Body of pancreas (tissue), 4 donors: Measurements from ENCODE around the gene FNDC3B. TPM values are rescaled to one million over a fixed set of nuclear protein-coding genes. Genes with fewer than 3 reads are reported as not detected.

ENCODE experiments used
- ATAC-seq: fragments of 150-250 bp; one replicate; pipeline ENCODE4 v1.9.1; 2016
- DNase-seq, 4 donors: peaks; one replicate each; pipeline ENCODE4 v3.0.0-alpha.2; 2019
- H3K27ac ChIP-seq, 4 donors: fragments of 200-600 bp; sonication (generic); 1 replicate in 3 of 4; 2 replicates in 1 of 4; pipeline versions ENCODE4 v1.5.1 to v1.6.1; 2016 to 2019; ENCODE audit warnings: mild to moderate bottlenecking in 1 of 4, mixed read lengths in 1 of 4, moderate library complexity in 1 of 4
- H3K27me3 ChIP-seq, 2 donors: fragments of 200-600 bp; sonication (generic); one replicate each; pipeline ENCODE4 v1.6.0; 2016; ENCODE audit warnings: mild to moderate bottlenecking in 1 of 2
- H3K36me3 ChIP-seq, 2 donors: fragments of 200-600 bp; sonication (generic); replicated peaks in 1 of 2; 2 replicates each; pipeline ENCODE4 v1.5.1; 2016; ENCODE audit warnings: low read depth in 2 of 2; ENCODE audit not compliant: insufficient read depth in 1 of 2
- H3K4me1 ChIP-seq: fragments of 200-600 bp; sonication (generic); one replicate; pipeline ENCODE4 v1.6.0; 2016
- H3K4me3 ChIP-seq, 2 donors: fragments of 200-600 bp; sonication (generic); 1 replicate in 1 of 2; 2 replicates in 1 of 2; pipeline ENCODE4 v1.5.1; 2016 to 2019
- H3K9me3 ChIP-seq, 3 donors: fragments of 200-600 bp; sonication (generic); 1 replicate in 2 of 3; 2 replicates in 1 of 3; pipeline ENCODE4 v1.5.1; 2016
- POLR2A ChIP-seq, 3 donors: fragments of 450-650 bp; IDR thresholded peaks; one replicate each; pipeline ENCODE4 v1.6.1; 2016; ENCODE audit warnings: antibody characterized with exemption in 3 of 3, mild to moderate bottlenecking in 2 of 3
- WGBS, 2 donors: methylation state at CpG; one replicate each; pipeline ENCODE4 v1.1.5; 2017; 5-methylcytosine and 5-hydroxymethylcytosine counted together
- intact Hi-C: fragments of 100-400 bp; cut with DNase I; formaldehyde crosslinking; loops from one replicate; pipeline ENCODE4 v1.15.1; 2023
- total RNA-seq, 2 donors: library from RNA; depleted of rRNA; stranded (reverse); fragments of >200 nt; gene quantifications; one replicate each; pipeline ENCODE4 v1.1.0, GENCODE V29; 2016
- TF ChIP-seq, protein P1 (sequence below), 7 experiments: fragments of 450-650 bp in 4 of 7; fragments of 200-600 bp in 3 of 7; sonication (generic) in 3 of 7; IDR thresholded peaks; one replicate each; pipeline ENCODE4 v1.5.1; 2016 to 2019; ENCODE audit warnings: antibody characterized with exemption in 7 of 7

FNDC3B gene
- total RNA-seq, 2 donors from 2014 or later = 64.3 to 86.0 TPM

DNA sequence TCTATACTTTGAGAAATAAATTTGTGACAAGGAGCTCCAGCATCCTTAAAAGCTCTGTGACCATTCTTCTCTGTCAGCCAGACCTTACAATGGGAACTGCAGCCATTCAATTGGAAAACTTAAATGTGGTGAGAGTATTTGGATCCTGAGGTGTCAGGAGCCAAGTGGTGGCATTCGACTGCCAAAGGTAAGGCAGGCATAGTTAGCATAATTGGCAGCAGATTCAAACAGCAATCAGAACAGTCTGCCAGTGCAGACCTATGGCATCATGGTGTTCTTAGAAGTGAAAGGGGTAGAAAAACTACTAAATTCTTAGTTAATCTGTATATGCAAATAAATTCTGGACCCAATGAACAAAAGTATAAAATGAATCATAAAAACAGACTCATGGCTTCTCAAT is 18.2 kb upstream of the FNDC3B start:
- no peaks in the 10 kb centered on the region for H3K9me3 ChIP-seq
- intact Hi-C loops = no loop called here
- TF ChIP-seq POLR2A (IDR thresholded peaks at IDR 0.05) = no peak
- TF ChIP-seq, protein P1, sequence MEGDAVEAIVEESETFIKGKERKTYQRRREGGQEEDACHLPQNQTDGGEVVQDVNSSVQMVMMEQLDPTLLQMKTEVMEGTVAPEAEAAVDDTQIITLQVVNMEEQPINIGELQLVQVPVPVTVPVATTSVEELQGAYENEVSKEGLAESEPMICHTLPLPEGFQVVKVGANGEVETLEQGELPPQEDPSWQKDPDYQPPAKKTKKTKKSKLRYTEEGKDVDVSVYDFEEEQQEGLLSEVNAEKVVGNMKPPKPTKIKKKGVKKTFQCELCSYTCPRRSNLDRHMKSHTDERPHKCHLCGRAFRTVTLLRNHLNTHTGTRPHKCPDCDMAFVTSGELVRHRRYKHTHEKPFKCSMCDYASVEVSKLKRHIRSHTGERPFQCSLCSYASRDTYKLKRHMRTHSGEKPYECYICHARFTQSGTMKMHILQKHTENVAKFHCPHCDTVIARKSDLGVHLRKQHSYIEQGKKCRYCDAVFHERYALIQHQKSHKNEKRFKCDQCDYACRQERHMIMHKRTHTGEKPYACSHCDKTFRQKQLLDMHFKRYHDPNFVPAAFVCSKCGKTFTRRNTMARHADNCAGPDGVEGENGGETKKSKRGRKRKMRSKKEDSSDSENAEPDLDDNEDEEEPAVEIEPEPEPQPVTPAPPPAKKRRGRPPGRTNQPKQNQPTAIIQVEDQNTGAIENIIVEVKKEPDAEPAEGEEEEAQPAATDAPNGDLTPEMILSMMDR (IDR thresholded peaks at IDR 0.05) = no peak
- no peak for DNase-seq
- H3K27ac ChIP-seq = no peak overlapping the region
- no peaks in the 10 kb centered on the region for H3K27me3 ChIP-seq
- no peak overlapping the region for H3K4me3 ChIP-seq
- WGBS, 2 donors = 15 to 18% methylated on average over 1 of the region's 1 CpG
- no peaks in the 10 kb centered on the region for H3K36me3 ChIP-seq
- no peak for ATAC-seq
- H3K4me1 ChIP-seq = no peaks in the 10 kb centered on the region

DNA sequence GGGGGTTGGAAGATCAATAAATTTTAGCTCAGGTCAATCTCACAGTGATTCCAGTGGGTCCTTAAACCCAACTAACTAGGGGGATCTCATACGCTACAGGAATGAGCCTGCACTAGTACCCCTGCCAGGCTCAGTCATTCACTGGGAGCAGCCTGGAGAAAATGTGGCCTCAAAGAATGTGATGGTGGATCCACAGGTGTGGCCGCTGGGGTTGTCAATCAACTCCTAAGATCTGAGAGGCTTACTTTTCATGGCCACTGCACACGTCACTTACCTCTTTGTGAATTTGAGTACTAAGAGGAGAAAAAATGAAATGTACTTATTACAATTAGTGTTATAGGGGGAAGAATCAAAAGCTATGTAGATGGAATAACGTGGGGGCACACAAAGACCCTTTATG is 17.5 kb upstream of the FNDC3B start:
- Histone ChIP-seq H3K36me3 (no peaks in the 10 kb centered on the region), H3K27me3 (no peaks in the 10 kb centered on the region), H3K9me3 (no peaks in the 10 kb centered on the region), H3K27ac (no peak overlapping the region), H3K4me1 (no peaks in the 10 kb centered on the region), H3K4me3 (no peak overlapping the region)
- DNase-seq (no peak), ATAC-seq (no peak)
- intact Hi-C loops = no loop called here
- 74 to 76% methylated on average over 4 of the region's 4 CpGs for WGBS, 2 donors
- TF ChIP-seq POLR2A (IDR thresholded peaks at IDR 0.05) = no peak
- TF ChIP-seq, protein P1 (IDR thresholded peaks at IDR 0.05) = no peak

GRCh38 chr3:172023915-172024314 is 15.5 kb upstream of the FNDC3B start:
- Histone ChIP-seq H3K36me3 (no peaks in the 10 kb centered on the region), H3K9me3 (no peaks in the 10 kb centered on the region), H3K27ac (no peak overlapping the region), H3K4me3 (no peak overlapping the region), H3K27me3 (no peaks in the 10 kb centered on the region), H3K4me1 (no peaks in the 10 kb centered on the region)
- no peak for DNase-seq
- ATAC-seq = no peak
- 83 to 90% methylated on average over 2 of the region's 2 CpGs for WGBS, 2 donors
- intact Hi-C loops = no loop called here
- TF ChIP-seq POLR2A (IDR thresholded peaks at IDR 0.05) = no peak
- TF ChIP-seq, protein P1 (IDR thresholded peaks at IDR 0.05) = no peak

DNA sequence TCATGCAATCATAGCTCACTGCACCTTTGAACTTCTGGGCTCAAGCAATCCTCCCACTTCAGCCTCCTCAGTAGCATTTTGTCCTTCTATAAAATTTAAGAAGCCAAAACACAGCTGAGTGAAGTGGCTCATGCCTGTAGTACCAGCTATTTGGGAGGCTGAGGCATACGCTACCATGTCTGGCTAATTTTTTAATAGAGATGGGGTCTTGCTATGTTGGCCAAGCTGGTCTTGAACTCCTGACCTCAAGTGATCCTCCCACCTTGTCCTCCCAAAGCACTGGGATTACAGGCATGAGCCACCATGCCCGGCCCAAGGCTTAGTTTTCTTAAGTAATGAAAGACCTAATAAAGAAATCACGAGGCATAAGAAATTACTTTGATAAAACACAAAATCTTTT is 14.7 kb upstream of the FNDC3B start:
- no peak for TF ChIP-seq POLR2A (IDR thresholded peaks at IDR 0.05)
- TF ChIP-seq, protein P1 (IDR thresholded peaks at IDR 0.05) = no peak
- no peak for DNase-seq
- 94 to 97% methylated on average over 3 of the region's 3 CpGs for WGBS, 2 donors
- Histone ChIP-seq H3K27ac (no peak overlapping the region), H3K27me3 (no peaks in the 10 kb centered on the region), H3K4me1 (no peaks in the 10 kb centered on the region), H3K9me3 (no peaks in the 10 kb centered on the region), H3K36me3 (no peaks in the 10 kb centered on the region), H3K4me3 (no peak overlapping the region)
- ATAC-seq = no peak
- intact Hi-C loops = no loop called here

GRCh38 chr3:172029425-172030098 is 9.8 kb upstream of the FNDC3B start:
- Histone ChIP-seq H3K4me3 (no peak overlapping the region), H3K27me3 (no peaks in the 10 kb centered on the region), H3K9me3 (no peaks in the 10 kb centered on the region), H3K4me1 (no peaks in the 10 kb centered on the region), H3K36me3 (no peaks in the 10 kb centered on the region), H3K27ac (no peak overlapping the region)
- ATAC-seq (no peak), DNase-seq (no peak)
- intact Hi-C loops = no loop called here
- 80 to 96% methylated on average over 2 to 3 of the region's 3 CpGs for WGBS, 2 donors
- TF ChIP-seq, protein P1 (IDR thresholded peaks at IDR 0.05) = no peak
- no peak for TF ChIP-seq POLR2A (IDR thresholded peaks at IDR 0.05)
